ENCODE data around the gene PACSIN3. TPM values are rescaled to one million over a fixed set of nuclear protein-coding genes. Genes with fewer than 3 reads are reported as not detected.

PACSIN3 gene
- total RNA-seq, 4 donors from 2014 or later: 55.9 to 95.7 (median 65.0) TPM

- peak overlapping the region in 1 of 4 donors; percentile 68 for H3K27ac ChIP-seq
- peaks cover 6 to 48% (median 8%) of the 10 kb centered on the region in 3 donors for H3K4me1 ChIP-seq
- intact Hi-C loops (cut with DNase I): no loop called here
- peaks cover 0 to 24% (median 0%) of the 10 kb centered on the region in 3 donors for H3K36me3 ChIP-seq
- 74 to 87% methylated on average over 4 of the region's 4 CpGs for WGBS, 2 donors
- no peaks in the 10 kb centered on the region for H3K9me3 ChIP-seq
- H3K4me3 ChIP-seq: no peak overlapping the region
- no peak for DNase-seq
- H3K27me3 ChIP-seq: no peaks in the 10 kb centered on the region
- no peak for TF ChIP-seq CTCF (IDR thresholded peaks at IDR 0.05)
- no peak for TF ChIP-seq POLR2A (IDR thresholded peaks at IDR 0.05)
Measured at GRCh38 chr11:47155879-47156278, 30.4 kb downstream of the PACSIN3 start.

- WGBS, 2 donors: 69 to 74% methylated on average over 14 to 17 of the region's 18 CpGs
- H3K4me1 ChIP-seq: peaks cover 6 to 51% (median 11%) of the 10 kb centered on the region in 3 donors
- intact Hi-C loops (cut with DNase I): loop anchor here (5.0 kb wide), 1 partner anchor 268 kb away; no protein-coding TSS in a partner anchor
- H3K36me3 ChIP-seq: peaks cover 0 to 22% (median 0%) of the 10 kb centered on the region in 3 donors
- no peaks in the 10 kb centered on the region for H3K9me3 ChIP-seq
- no peak overlapping the region for H3K27ac ChIP-seq
- no peak overlapping the region for H3K4me3 ChIP-seq
- DNase-seq: no peak
- no peaks in the 10 kb centered on the region for H3K27me3 ChIP-seq
- no peak for TF ChIP-seq CTCF (IDR thresholded peaks at IDR 0.05)
- TF ChIP-seq POLR2A (IDR thresholded peaks at IDR 0.05): no peak
Measured at GRCh38 chr11:47154616-47155570, 31.3 kb downstream of the PACSIN3 start.

GRCh38 chr11:47152953-47153950, 33.0 kb downstream of the PACSIN3 start:
- H3K9me3 ChIP-seq: no peaks in the 10 kb centered on the region
- H3K4me3 ChIP-seq: no peak overlapping the region
- H3K4me1 ChIP-seq: peaks cover 8 to 62% (median 22%) of the 10 kb centered on the region in 3 donors
- peaks cover 0 to 5% (median 0%) of the 10 kb centered on the region in 3 donors for H3K36me3 ChIP-seq
- peak overlapping the region in 2 of 4 donors; percentile 4 to 6 for H3K27ac ChIP-seq
- H3K27me3 ChIP-seq: no peaks in the 10 kb centered on the region
- 45% methylated on average over 10 to 11 of the region's 11 CpGs for WGBS, 2 donors
- intact Hi-C loops (cut with DNase I): loop anchor here (5.0 kb wide), 1 partner anchor 266 kb away; no protein-coding TSS in a partner anchor
- TF ChIP-seq POLR2A (IDR thresholded peaks at IDR 0.05) (no peak), CTCF (IDR thresholded peaks at IDR 0.05) (peak; percentile 70 to 97 (median 96))
- DNase-seq: no peak

- Histone ChIP-seq H3K27ac (no peak overlapping the region), H3K4me1 (peaks cover 8 to 55% (median 22%) of the 10 kb centered on the region in 3 donors), H3K9me3 (no peaks in the 10 kb centered on the region), H3K27me3 (no peaks in the 10 kb centered on the region), H3K4me3 (no peak overlapping the region), H3K36me3 (no peaks in the 10 kb centered on the region)
- WGBS, 2 donors: 76 to 83% methylated on average over 15 to 16 of the region's 16 CpGs
- no peak for DNase-seq
- TF ChIP-seq CTCF (IDR thresholded peaks at IDR 0.05): no peak
- TF ChIP-seq POLR2A (IDR thresholded peaks at IDR 0.05): no peak
- intact Hi-C loops (cut with DNase I): loop anchor here (5.0 kb wide), 1 partner anchor 265 kb away; no protein-coding TSS in a partner anchor
Measured at GRCh38 chr11:47152126-47152952, 33.9 kb downstream of the PACSIN3 start.
